Measurements from ENCODE around the gene CEP55. TPM values are rescaled to one million over a fixed set of nuclear protein-coding genes. Genes with fewer than 3 reads are reported as not detected.

Gene CEP55
- total and polyA plus RNA-seq, 9 of the 15 experiments (the other 6 are each of a cell fraction or from before 2014, with no cell fraction given), result 4.4 to 32.5 (median 18.1) TPM

DNA sequence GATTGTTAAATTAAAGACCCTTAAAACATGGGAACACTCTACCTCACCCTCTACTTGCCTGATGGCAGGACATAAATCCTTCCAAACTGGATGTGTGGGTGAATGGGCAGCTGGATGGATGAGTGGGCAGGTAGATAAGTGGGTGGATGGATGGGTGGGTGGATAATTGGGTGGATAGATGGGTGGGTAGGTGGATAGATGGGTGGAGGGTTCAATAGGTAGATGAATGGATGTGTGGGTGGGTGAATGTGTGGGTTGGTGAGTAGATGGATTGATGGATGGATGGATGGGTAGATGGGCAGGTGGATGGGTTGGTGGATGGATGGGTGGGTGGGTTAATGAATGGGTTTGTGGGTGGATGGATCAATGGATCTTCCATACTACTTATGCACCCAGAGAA is 51.1 kb downstream of the CEP55 start:
- no peaks in the 10 kb centered on the region for H3K79me2 ChIP-seq (ENCODE audit: control insufficient read depth, insufficient read depth, low read length)
- CTCF ChIA-PET (ENCODE audit: low intra/inter-chr PET ratio), result interaction anchor here (0.6 kb wide), 1 partner anchor 253 kb away, joined by 3 read pairs; no protein-coding TSS in a partner anchor
- peaks cover 0 to 4% of the 10 kb centered on the region in 2 experiments; a peak in 2 of 5 replicates for H3K27me3 ChIP-seq (ENCODE audit: control insufficient read depth in 2 of 2, insufficient read depth in 2 of 2, low read length in 2 of 2)
- no peaks in the 10 kb centered on the region for H3K4me1 ChIP-seq (replicated peaks in 1 of 2; ENCODE audit: control insufficient read depth in 2 of 2, insufficient read depth in 2 of 2, low read length in 2 of 2)
- TF ChIP-seq ZKSCAN1 (IDR thresholded peaks at IDR 0.05; ENCODE audit: low read depth, low read length) (no peak), EGR1 (conservative IDR thresholded peaks at IDR 0.05) (0 out of 2 replicates have a peak, but pooled peaks have one; percentile 20)
- BruUV-seq (replicated peaks), result no TSS peak
- H3K36me3 ChIP-seq (ENCODE audit: control insufficient read depth, insufficient read depth, low read length), result no peaks in the 10 kb centered on the region
- no peak overlapping the region for H3K9ac ChIP-seq (ENCODE audit: insufficient read depth in 1 of 2, low read depth in 2 of 2, low read length in 2 of 2)
- no peak overlapping the region for H3K4me2 ChIP-seq (ENCODE audit: insufficient read depth, low read length)
- in situ Hi-C loops (cut with MboI), result no loop called here
- H4K20me1 ChIP-seq (replicated peaks; ENCODE audit: control insufficient read depth, insufficient read depth, low read length), result no peaks in the 10 kb centered on the region
- no peaks in the 10 kb centered on the region for H3K9me3 ChIP-seq (replicated peaks; ENCODE audit: control insufficient read depth, insufficient read depth, low read depth, low read length)
- H3K9me1 ChIP-seq (ENCODE audit: control insufficient read depth, insufficient read depth, low read length), result no peaks in the 10 kb centered on the region
- H2AFZ ChIP-seq (ENCODE audit: low read depth, low read length), result no peak overlapping the region
- intact Hi-C loops (cut with micrococcal nuclease), result no loop called here
- no peak overlapping the region for H3K4me3 ChIP-seq
- POLR2A ChIA-PET, result no interaction called here
- DNase-seq (ENCODE audit: extremely low read depth in 1 of 4, low spot score in 3 of 4) (no peak), ATAC-seq (no peak), FAIRE-seq (no peak)
- H3K27ac ChIP-seq (ENCODE audit: extremely low read depth, low read depth, low read length), result no peak overlapping the region

DNA sequence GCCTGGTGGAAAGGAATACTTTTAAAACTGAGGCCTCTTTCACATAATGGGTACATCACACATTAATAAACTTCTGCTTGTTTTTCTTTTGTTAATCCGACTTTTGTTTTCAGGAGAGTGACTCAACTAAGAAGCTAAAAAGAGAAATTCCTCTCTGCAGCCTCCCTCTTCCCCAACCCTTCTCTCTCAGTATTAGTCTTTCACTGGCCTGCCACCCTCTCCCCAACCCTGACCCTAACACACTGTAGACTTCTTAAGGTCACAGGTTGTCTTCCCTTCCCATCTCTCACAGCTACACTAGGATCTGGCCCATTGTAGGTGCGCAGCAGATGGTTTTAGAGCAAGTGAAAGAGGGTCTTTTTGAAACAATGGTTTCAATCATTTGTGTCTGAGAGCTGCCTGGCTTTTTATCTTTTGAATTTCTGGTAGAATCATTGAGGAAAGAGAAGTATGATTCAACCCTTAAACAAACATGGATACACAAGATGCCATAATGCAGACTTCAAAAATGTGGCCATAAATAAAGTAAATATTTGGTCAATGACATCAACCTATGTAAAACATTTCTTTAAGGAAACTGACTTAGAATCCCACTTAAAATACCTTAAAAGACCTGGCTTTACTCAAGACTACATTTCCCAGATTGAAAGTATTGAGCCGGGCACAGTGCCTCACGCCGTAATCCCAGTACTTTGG is 52.1 kb downstream of the CEP55 start:
- Histone ChIP-seq H3K27me3 (ENCODE audit: control insufficient read depth in 2 of 2, insufficient read depth in 2 of 2, low read length in 2 of 2) (no peaks in the 10 kb centered on the region; a peak in 1 of 5 replicates), H3K4me1 (replicated peaks in 1 of 2; ENCODE audit: control insufficient read depth in 2 of 2, insufficient read depth in 2 of 2, low read length in 2 of 2) (no peaks in the 10 kb centered on the region), H3K4me3 (no peak overlapping the region), H3K4me2 (ENCODE audit: insufficient read depth, low read length) (no peak overlapping the region), H3K36me3 (ENCODE audit: control insufficient read depth, insufficient read depth, low read length) (no peaks in the 10 kb centered on the region), H3K79me2 (ENCODE audit: control insufficient read depth, insufficient read depth, low read length) (no peaks in the 10 kb centered on the region), H2AFZ (ENCODE audit: low read depth, low read length) (no peak overlapping the region), H3K27ac (ENCODE audit: extremely low read depth, low read depth, low read length) (no peak overlapping the region), H3K9me3 (replicated peaks; ENCODE audit: control insufficient read depth, insufficient read depth, low read depth, low read length) (no peaks in the 10 kb centered on the region), H4K20me1 (replicated peaks; ENCODE audit: control insufficient read depth, insufficient read depth, low read length) (no peaks in the 10 kb centered on the region), H3K9me1 (ENCODE audit: control insufficient read depth, insufficient read depth, low read length) (no peaks in the 10 kb centered on the region), H3K9ac (ENCODE audit: insufficient read depth in 1 of 2, low read depth in 2 of 2, low read length in 2 of 2) (no peak overlapping the region)
- no peak for DNase-seq (ENCODE audit: extremely low read depth in 1 of 4, low spot score in 3 of 4)
- WGBS (ENCODE audit: insufficient coverage, low coverage, missing lambda C conversion rate), result 26% methylated on average over 5 of the region's 5 CpGs
- ChIA-PET CTCF (ENCODE audit: low intra/inter-chr PET ratio) (no interaction called here), POLR2A (interaction anchor here (0.6 to 0.7 kb wide), 2 partner anchors 30 to 243 kb away, joined by 3 to 4 read pairs; no protein-coding TSS in a partner anchor)
- ATAC-seq, result no peak
- in situ Hi-C loops (cut with MboI), result no loop called here
- FAIRE-seq, result no peak
- BruUV-seq (replicated peaks), result no TSS peak
- intact Hi-C loops (cut with micrococcal nuclease), result no loop called here
- TF ChIP-seq, protein P1, sequence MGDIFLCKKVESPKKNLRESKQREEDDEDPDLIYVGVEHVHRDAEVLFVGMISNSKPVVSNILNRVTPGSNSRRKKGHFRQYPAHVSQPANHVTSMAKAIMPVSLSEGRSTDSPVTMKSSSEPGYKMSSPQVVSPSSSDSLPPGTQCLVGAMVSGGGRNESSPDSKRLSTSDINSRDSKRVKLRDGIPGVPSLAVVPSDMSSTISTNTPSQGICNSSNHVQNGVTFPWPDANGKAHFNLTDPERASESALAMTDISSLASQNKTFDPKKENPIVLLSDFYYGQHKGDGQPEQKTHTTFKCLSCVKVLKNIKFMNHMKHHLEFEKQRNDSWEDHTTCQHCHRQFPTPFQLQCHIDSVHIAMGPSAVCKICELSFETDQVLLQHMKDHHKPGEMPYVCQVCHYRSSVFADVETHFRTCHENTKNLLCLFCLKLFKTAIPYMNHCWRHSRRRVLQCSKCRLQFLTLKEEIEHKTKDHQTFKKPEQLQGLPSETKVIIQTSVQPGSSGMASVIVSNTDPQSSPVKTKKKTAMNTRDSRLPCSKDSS (IDR thresholded peaks at IDR 0.05; ENCODE audit: low read depth, partially characterized antibody), result no peak
- TF ChIP-seq, protein P2, sequence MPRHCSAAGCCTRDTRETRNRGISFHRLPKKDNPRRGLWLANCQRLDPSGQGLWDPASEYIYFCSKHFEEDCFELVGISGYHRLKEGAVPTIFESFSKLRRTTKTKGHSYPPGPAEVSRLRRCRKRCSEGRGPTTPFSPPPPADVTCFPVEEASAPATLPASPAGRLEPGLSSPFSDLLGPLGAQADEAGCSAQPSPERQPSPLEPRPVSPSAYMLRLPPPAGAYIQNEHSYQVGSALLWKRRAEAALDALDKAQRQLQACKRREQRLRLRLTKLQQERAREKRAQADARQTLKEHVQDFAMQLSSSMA (CRISPR knock-in tag; IDR thresholded peaks at IDR 0.05), result no peak
- TF ChIP-seq MCM2 (IDR thresholded peaks at IDR 0.05; ENCODE audit: low read depth) (no peak), CTBP1 (IDR thresholded peaks at IDR 0.05; ENCODE audit: borderline replicate concordance) (no peak), ZNF174 (CRISPR knock-in tag; IDR thresholded peaks at IDR 0.05) (no peak), HNRNPH1 (optimal IDR thresholded peaks at IDR 0.05; ENCODE audit: low read depth, low read length) (no peak), HDAC2 (IDR thresholded peaks at IDR 0.05) (no peak), PTBP1 (IDR thresholded peaks at IDR 0.05; ENCODE audit: low read depth, low read length) (no peak), ZKSCAN3 (CRISPR knock-in tag; IDR thresholded peaks at IDR 0.05) (no peak), PTRF (tag; IDR thresholded peaks at IDR 0.05) (no peak)

Measured in K562 (cell line).